Uterus (tissue), 4 donors: ENCODE results near the gene INAVA. TPM values are rescaled to one million over a fixed set of nuclear protein-coding genes. Genes with fewer than 3 reads are reported as not detected.
"Not testable (repeated sequence)": the region's sequence is repeated elsewhere in the genome, so short reads cannot be mapped to it uniquely, and the experiment has no call there.

ENCODE experiments used
- DNase-seq, 2 donors: peaks; one replicate each; pipeline ENCODE4 v3.0.0-alpha.2; 2019 to 2020
- H3K27ac ChIP-seq, 2 donors: fragments of 200-600 bp; sonication (generic); 1 replicate in 1 of 2; 2 replicates in 1 of 2; pipeline ENCODE4 v1.5.1; 2016 to 2018
- H3K27me3 ChIP-seq, 2 donors: fragments of 200-600 bp; sonication (generic); one replicate each; pipeline ENCODE4 v1.5.1; 2018 to 2019; ENCODE audit warnings: control low read depth in 1 of 2
- H3K36me3 ChIP-seq, 2 donors: fragments of 200-600 bp; sonication (generic); one replicate each; pipeline ENCODE4 v1.5.1; 2019; ENCODE audit warnings: control low read depth in 1 of 2
- H3K4me1 ChIP-seq, 2 donors: fragments of 200-600 bp; sonication (generic); one replicate each; pipeline ENCODE4 v1.5.1; 2018 to 2019; ENCODE audit warnings: control low read depth in 1 of 2
- H3K4me3 ChIP-seq, 2 donors: fragments of 200-600 bp; sonication (generic); 1 replicate in 1 of 2; 2 replicates in 1 of 2; pipeline ENCODE4 v1.5.1; 2018 to 2019; ENCODE audit warnings: mild to moderate bottlenecking in 1 of 2
- H3K9me3 ChIP-seq, 2 donors: fragments of 200-600 bp; sonication (generic); one replicate each; pipeline ENCODE4 v1.5.1; 2019; ENCODE audit warnings: control low read depth in 1 of 2
- CTCF ChIP-seq, 4 experiments: fragments of 200-600 bp in 2 of 4; fragments of 450-650 bp in 2 of 4; sonication (generic) in 2 of 4; IDR thresholded peaks; one replicate each; pipeline ENCODE4 v1.5.1; 2016 to 2019; ENCODE audit warnings: antibody characterized with exemption in 4 of 4, mild to moderate bottlenecking in 2 of 4, moderate library complexity in 1 of 4
- POLR2A ChIP-seq, 2 donors: fragments of 450-650 bp; IDR thresholded peaks; one replicate each; pipeline ENCODE4 v1.6.1; 2016; ENCODE audit warnings: antibody characterized with exemption in 2 of 2, mild to moderate bottlenecking in 1 of 2, moderate library complexity in 1 of 2
- intact Hi-C: fragments of 100-400 bp; cut with DNase I; formaldehyde crosslinking; loops from one replicate; pipeline ENCODE4 v1.15.1; 2023; ENCODE audit warnings: low total_unique reads
- total RNA-seq, 4 donors: library from RNA; depleted of rRNA in 3 of 4; stranded (reverse); fragments of >200 nt in 3 of 4; gene quantifications; one replicate each; pipeline versions ENCODE4 v1.1.0 to v1.2.4, GENCODE V29; 2014 to 2023
- donor health status: DM: yes; HTN: yes; CAD: no.

Gene INAVA
- total RNA-seq, 4 donors from 2014 or later, result 0.59 to 8.5 (median 1.5) TPM; not detected in 1

- no peak overlapping the region for H3K27ac ChIP-seq
- DNase-seq, result no peak
These were observed 13.6 kb downstream of the INAVA start for GRCh38 chr1:200908191-200908868.

GRCh38 chr1:200909071-200909470, 14.4 kb downstream of the INAVA start:
- Histone ChIP-seq H3K4me3 (no peak overlapping the region), H3K27ac (no peak overlapping the region), H3K9me3 (no peaks in the 10 kb centered on the region), H3K4me1 (no peaks in the 10 kb centered on the region), H3K27me3 (no peaks in the 10 kb centered on the region), H3K36me3 (no peaks in the 10 kb centered on the region)
- DNase-seq, result no peak
- TF ChIP-seq CTCF (IDR thresholded peaks at IDR 0.05) (no peak), POLR2A (IDR thresholded peaks at IDR 0.05) (no peak)
- intact Hi-C loops, result no loop called here

More at GRCh38 chr1:200908191-200908868, 13.6 kb downstream of the INAVA start:
- intact Hi-C loops, result no loop called here
- Histone ChIP-seq H3K9me3 (no peaks in the 10 kb centered on the region), H3K36me3 (no peaks in the 10 kb centered on the region), H3K4me3 (no peak overlapping the region), H3K4me1 (no peaks in the 10 kb centered on the region), H3K27me3 (no peaks in the 10 kb centered on the region)
- TF ChIP-seq POLR2A (IDR thresholded peaks at IDR 0.05) (no peak), CTCF (IDR thresholded peaks at IDR 0.05) (no peak)

- no peak for TF ChIP-seq CTCF (IDR thresholded peaks at IDR 0.05)
- TF ChIP-seq POLR2A (IDR thresholded peaks at IDR 0.05), result no peak
- no peaks in the 10 kb centered on the region for H3K9me3 ChIP-seq
- intact Hi-C loops, result no loop called here
- no peak overlapping the region for H3K4me3 ChIP-seq
- H3K27ac ChIP-seq, result no peak overlapping the region
- H3K4me1 ChIP-seq, result no peaks in the 10 kb centered on the region
- DNase-seq, result no peak
- no peaks in the 10 kb centered on the region for H3K27me3 ChIP-seq
- H3K36me3 ChIP-seq, result no peaks in the 10 kb centered on the region
These were observed 15.1 kb downstream of the INAVA start for GRCh38 chr1:200909757-200910239.

GRCh38 chr1:200911361-200911760, 16.7 kb downstream of the INAVA start:
- no peaks in the 10 kb centered on the region for H3K9me3 ChIP-seq
- intact Hi-C loops, result no loop called here
- H3K27me3 ChIP-seq, result no peaks in the 10 kb centered on the region

GRCh38 chr1:200911936-200912335, 17.2 kb downstream of the INAVA start:
- H3K36me3 ChIP-seq, intact Hi-C loops, H3K27ac ChIP-seq, H3K27me3 ChIP-seq, H3K9me3 ChIP-seq, H3K4me1 ChIP-seq, H3K4me3 ChIP-seq, DNase-seq: not testable (repeated sequence)

More at GRCh38 chr1:200911361-200911760, 16.7 kb downstream of the INAVA start:
- Histone ChIP-seq H3K4me1 (no peaks in the 10 kb centered on the region), H3K4me3 (no peak overlapping the region), H3K36me3 (no peaks in the 10 kb centered on the region), H3K27ac (no peak overlapping the region)
- DNase-seq, result no peak
- TF ChIP-seq POLR2A (IDR thresholded peaks at IDR 0.05) (no peak), CTCF (IDR thresholded peaks at IDR 0.05) (no peak)
